ENCODE results near the gene GRM6. TPM values are rescaled to one million over a fixed set of nuclear protein-coding genes. Genes with fewer than 3 reads are reported as not detected.

Gene GRM6
- polyA plus RNA-seq, 2 donors = not detected

DNA sequence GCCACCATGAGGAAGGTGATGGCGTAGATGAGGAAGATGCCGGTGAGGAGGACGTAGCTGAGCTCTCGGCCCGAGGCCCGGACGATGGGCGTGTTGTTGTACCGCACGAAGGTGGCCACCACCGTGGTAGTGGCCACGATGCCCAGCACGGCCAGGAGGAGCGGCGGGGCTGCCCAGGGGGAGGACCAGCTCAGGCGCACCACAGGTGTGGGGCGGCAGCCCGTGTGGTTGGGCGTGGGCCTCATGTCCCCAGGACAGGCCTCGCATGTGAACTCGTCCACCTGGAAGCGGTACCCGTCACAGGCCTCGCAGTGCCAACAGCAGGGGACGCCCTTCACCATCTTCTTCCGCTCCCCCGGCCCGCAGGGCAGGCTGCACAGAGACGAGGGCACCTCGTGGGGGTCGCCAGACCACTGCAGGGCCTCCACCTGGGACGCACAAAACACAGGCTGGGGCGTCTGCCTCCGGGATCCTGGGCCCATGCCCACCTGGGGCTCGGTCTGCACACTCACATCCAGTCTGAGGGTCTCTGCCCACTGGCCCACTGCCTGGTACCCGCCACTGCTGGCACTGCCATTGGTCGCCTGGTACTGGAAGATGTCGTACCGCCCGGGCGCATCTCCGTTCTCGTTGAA, 8.7 kb downstream of the GRM6 start:
- 97% methylated on average over 38 to 43 of the region's 43 CpGs for WGBS, 2 donors
- Histone ChIP-seq H3K4me3 (ENCODE audit: low read depth in 1 of 2, low read length in 2 of 2) (no peak overlapping the region), H3K9me3 (ENCODE audit: control insufficient read depth in 2 of 2, insufficient read depth in 1 of 2, low read depth in 1 of 2, low read length in 1 of 2) (peaks cover 33 to 65% of the 10 kb centered on the region in 2 donors), H3K27me3 (ENCODE audit: control insufficient read depth in 1 of 2, insufficient read depth in 2 of 2, low read length in 2 of 2) (no peaks in the 10 kb centered on the region), H3K27ac (ENCODE audit: low read depth in 2 of 2, low read length in 1 of 2) (no peak overlapping the region), H3K36me3 (ENCODE audit: control insufficient read depth in 2 of 2, insufficient read depth in 2 of 2, low read length in 1 of 2) (no peaks in the 10 kb centered on the region), H3K4me1 (ENCODE audit: control insufficient read depth in 2 of 2, insufficient read depth in 2 of 2, low read length in 1 of 2) (no peaks in the 10 kb centered on the region)

DNA sequence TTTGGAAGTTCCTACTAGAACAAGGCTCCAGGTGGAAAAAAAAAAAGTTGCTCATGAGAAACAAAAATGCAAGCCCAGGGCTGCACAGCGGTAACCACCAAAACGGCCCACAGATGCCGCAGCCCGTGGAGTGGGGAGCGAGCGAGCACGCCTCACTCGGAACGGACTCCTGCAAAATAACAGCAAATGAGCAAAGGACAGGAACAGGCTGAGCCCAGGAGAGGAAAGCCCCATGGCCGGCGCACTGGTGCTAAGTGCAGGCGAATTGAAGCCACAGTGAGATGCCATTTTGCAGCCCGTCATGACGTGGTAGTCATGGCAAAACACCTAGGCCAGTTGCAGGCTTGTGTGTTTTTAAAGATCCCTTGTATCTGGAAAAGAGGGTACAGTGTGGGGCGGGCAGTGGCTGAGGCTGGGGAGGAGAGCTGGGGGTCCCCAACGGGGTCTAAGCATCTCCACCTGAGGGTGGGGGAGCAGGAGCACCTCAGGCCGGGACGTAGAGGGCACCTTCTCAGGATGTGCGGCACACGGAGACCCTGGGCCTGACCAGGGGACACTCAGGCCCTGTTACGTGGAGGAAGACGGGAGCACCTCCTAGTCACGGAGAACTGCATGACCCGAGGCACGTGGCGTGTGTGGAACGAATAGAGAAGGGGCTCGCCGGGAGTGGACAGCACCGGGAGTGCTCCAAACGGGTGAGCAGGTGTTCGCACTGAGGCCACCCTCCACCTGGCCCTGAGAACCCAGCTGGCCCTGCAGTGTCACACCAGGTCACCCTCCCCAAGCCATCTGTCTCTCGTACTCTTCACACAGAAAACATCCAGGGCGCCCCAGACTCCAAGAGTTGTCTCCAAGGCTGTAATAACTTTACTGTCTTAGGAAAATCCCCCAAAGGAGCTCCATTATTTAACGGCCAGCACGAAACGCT, 10.7 kb downstream of the GRM6 start:
- WGBS, 2 donors = 94 to 95% methylated on average over 37 of the region's 37 CpGs
- Histone ChIP-seq H3K9me3 (ENCODE audit: control insufficient read depth in 2 of 2, insufficient read depth in 1 of 2, low read depth in 1 of 2, low read length in 1 of 2) (peaks cover 39 to 65% of the 10 kb centered on the region in 2 donors), H3K36me3 (ENCODE audit: control insufficient read depth in 2 of 2, insufficient read depth in 2 of 2, low read length in 1 of 2) (no peaks in the 10 kb centered on the region), H3K27ac (ENCODE audit: low read depth in 2 of 2, low read length in 1 of 2) (no peak overlapping the region), H3K4me3 (ENCODE audit: low read depth in 1 of 2, low read length in 2 of 2) (no peak overlapping the region), H3K27me3 (ENCODE audit: control insufficient read depth in 1 of 2, insufficient read depth in 2 of 2, low read length in 2 of 2) (no peaks in the 10 kb centered on the region), H3K4me1 (ENCODE audit: control insufficient read depth in 2 of 2, insufficient read depth in 2 of 2, low read length in 1 of 2) (no peaks in the 10 kb centered on the region)

GRCh38 chr5:178983728-178984127, 11.4 kb downstream of the GRM6 start:
- WGBS, 2 donors = 93 to 95% methylated on average over 10 of the region's 10 CpGs
- Histone ChIP-seq H3K27me3 (ENCODE audit: control insufficient read depth in 1 of 2, insufficient read depth in 2 of 2, low read length in 2 of 2) (no peaks in the 10 kb centered on the region), H3K4me3 (ENCODE audit: low read depth in 1 of 2, low read length in 2 of 2) (no peak overlapping the region), H3K4me1 (ENCODE audit: control insufficient read depth in 2 of 2, insufficient read depth in 2 of 2, low read length in 1 of 2) (no peaks in the 10 kb centered on the region), H3K27ac (ENCODE audit: low read depth in 2 of 2, low read length in 1 of 2) (no peak overlapping the region), H3K9me3 (ENCODE audit: control insufficient read depth in 2 of 2, insufficient read depth in 1 of 2, low read depth in 1 of 2, low read length in 1 of 2) (peaks cover 35 to 62% of the 10 kb centered on the region in 2 donors), H3K36me3 (ENCODE audit: control insufficient read depth in 2 of 2, insufficient read depth in 2 of 2, low read length in 1 of 2) (no peaks in the 10 kb centered on the region)

DNA sequence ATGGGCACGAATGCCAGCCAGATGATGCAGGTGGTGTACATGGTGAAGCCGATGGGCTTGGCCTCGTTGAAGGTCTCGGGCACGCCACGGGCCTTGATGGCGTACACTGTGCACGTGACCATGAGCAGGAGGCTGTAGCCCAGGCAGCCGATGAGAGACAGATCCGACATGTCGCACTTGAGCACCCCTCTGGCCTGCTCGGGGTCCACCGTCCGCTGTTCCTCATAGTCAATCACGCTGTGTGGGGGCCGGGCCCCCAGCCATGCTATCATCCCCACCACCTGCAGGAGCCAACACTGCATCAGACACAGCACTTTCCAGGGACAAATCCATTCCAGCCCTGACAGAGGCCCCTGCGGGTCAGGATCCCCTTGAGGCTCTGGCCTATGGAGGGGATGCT, 12.2 kb downstream of the GRM6 start:
- Histone ChIP-seq H3K9me3 (ENCODE audit: control insufficient read depth in 2 of 2, insufficient read depth in 1 of 2, low read depth in 1 of 2, low read length in 1 of 2) (peaks cover 30 to 60% of the 10 kb centered on the region in 2 donors), H3K36me3 (ENCODE audit: control insufficient read depth in 2 of 2, insufficient read depth in 2 of 2, low read length in 1 of 2) (no peaks in the 10 kb centered on the region), H3K27me3 (ENCODE audit: control insufficient read depth in 1 of 2, insufficient read depth in 2 of 2, low read length in 2 of 2) (no peaks in the 10 kb centered on the region), H3K4me3 (ENCODE audit: low read depth in 1 of 2, low read length in 2 of 2) (peak overlapping the region in 1 of 2 donors; percentile 6), H3K4me1 (ENCODE audit: control insufficient read depth in 2 of 2, insufficient read depth in 2 of 2, low read length in 1 of 2) (no peaks in the 10 kb centered on the region), H3K27ac (ENCODE audit: low read depth in 2 of 2, low read length in 1 of 2) (no peak overlapping the region)
- 93 to 96% methylated on average over 17 of the region's 17 CpGs for WGBS, 2 donors

- 94 to 96% methylated on average over 15 of the region's 15 CpGs for WGBS, 2 donors
- H3K9me3 ChIP-seq (ENCODE audit: control insufficient read depth in 2 of 2, insufficient read depth in 1 of 2, low read depth in 1 of 2, low read length in 1 of 2) = peaks cover 32 to 59% of the 10 kb centered on the region in 2 donors
- H3K36me3 ChIP-seq (ENCODE audit: control insufficient read depth in 2 of 2, insufficient read depth in 2 of 2, low read length in 1 of 2) = no peaks in the 10 kb centered on the region
- no peak overlapping the region for H3K27ac ChIP-seq (ENCODE audit: low read depth in 2 of 2, low read length in 1 of 2)
- H3K4me3 ChIP-seq (ENCODE audit: low read depth in 1 of 2, low read length in 2 of 2) = no peak overlapping the region
- no peaks in the 10 kb centered on the region for H3K27me3 ChIP-seq (ENCODE audit: control insufficient read depth in 1 of 2, insufficient read depth in 2 of 2, low read length in 2 of 2)
- no peaks in the 10 kb centered on the region for H3K4me1 ChIP-seq (ENCODE audit: control insufficient read depth in 2 of 2, insufficient read depth in 2 of 2, low read length in 1 of 2)
These were observed 13.7 kb downstream of the GRM6 start for GRCh38 chr5:178981381-178981780.

- H3K36me3 ChIP-seq (ENCODE audit: control insufficient read depth in 2 of 2, insufficient read depth in 2 of 2, low read length in 1 of 2) = peaks cover 2 to 3% of the 10 kb centered on the region in 2 donors
- peaks cover 35 to 43% of the 10 kb centered on the region in 2 donors for H3K9me3 ChIP-seq (ENCODE audit: control insufficient read depth in 2 of 2, insufficient read depth in 1 of 2, low read depth in 1 of 2, low read length in 1 of 2)
- WGBS, 2 donors = 95 to 98% methylated on average over 5 of the region's 5 CpGs
- H3K27me3 ChIP-seq (ENCODE audit: control insufficient read depth in 1 of 2, insufficient read depth in 2 of 2, low read length in 2 of 2) = no peaks in the 10 kb centered on the region
- no peak overlapping the region for H3K27ac ChIP-seq (ENCODE audit: low read depth in 2 of 2, low read length in 1 of 2)
- no peak overlapping the region for H3K4me3 ChIP-seq (ENCODE audit: low read depth in 1 of 2, low read length in 2 of 2)
- no peaks in the 10 kb centered on the region for H3K4me1 ChIP-seq (ENCODE audit: control insufficient read depth in 2 of 2, insufficient read depth in 2 of 2, low read length in 1 of 2)
These were observed 29.6 kb downstream of the GRM6 start for GRCh38 chr5:178965465-178966055.

- WGBS, 2 donors = 6% methylated on average over 23 of the region's 23 CpGs
- Histone ChIP-seq H3K36me3 (ENCODE audit: control insufficient read depth in 2 of 2, insufficient read depth in 2 of 2, low read length in 1 of 2) (peaks cover 0 to 5% of the 10 kb centered on the region in 2 donors), H3K27ac (ENCODE audit: low read depth in 2 of 2, low read length in 1 of 2) (no peak overlapping the region), H3K27me3 (ENCODE audit: control insufficient read depth in 1 of 2, insufficient read depth in 2 of 2, low read length in 2 of 2) (no peaks in the 10 kb centered on the region), H3K4me1 (ENCODE audit: control insufficient read depth in 2 of 2, insufficient read depth in 2 of 2, low read length in 1 of 2) (peaks cover 0 to 11% of the 10 kb centered on the region in 2 donors), H3K4me3 (ENCODE audit: low read depth in 1 of 2, low read length in 2 of 2) (peak overlapping the region; percentile 55 to 68), H3K9me3 (ENCODE audit: control insufficient read depth in 2 of 2, insufficient read depth in 1 of 2, low read depth in 1 of 2, low read length in 1 of 2) (peaks cover 0 to 53% of the 10 kb centered on the region in 2 donors)
These were observed 53.8 kb downstream of the GRM6 start for GRCh38 chr5:178941361-178941760.

GRCh38 chr5:178940569-178941360, 54.4 kb downstream of the GRM6 start, which contains the start of gene ZNF454:
TSS of gene ZNF454 (plus strand) at chr5:178941198. CDS start at chr5:178942792, 1,594 bp downstream.
- Histone ChIP-seq H3K4me3 (ENCODE audit: low read depth in 1 of 2, low read length in 2 of 2) (peak within 1 kb of the TSS; percentile 55 to 68), H3K36me3 (ENCODE audit: control insufficient read depth in 2 of 2, insufficient read depth in 2 of 2, low read length in 1 of 2) (peaks cover 0 to 4% of the 10 kb centered on the region in 2 donors), H3K27me3 (ENCODE audit: control insufficient read depth in 1 of 2, insufficient read depth in 2 of 2, low read length in 2 of 2) (no peaks in the 10 kb centered on the region), H3K27ac (ENCODE audit: low read depth in 2 of 2, low read length in 1 of 2) (peak within 1 kb of the TSS; percentile 59 to 62), H3K9me3 (ENCODE audit: control insufficient read depth in 2 of 2, insufficient read depth in 1 of 2, low read depth in 1 of 2, low read length in 1 of 2) (peaks cover 0 to 51% of the 10 kb centered on the region in 2 donors), H3K4me1 (ENCODE audit: control insufficient read depth in 2 of 2, insufficient read depth in 2 of 2, low read length in 1 of 2) (peaks cover 0 to 11% of the 10 kb centered on the region in 2 donors)
- 6% methylated on average over 69 of the region's 69 CpGs for WGBS, 2 donors

Measured in esophagus (tissue), 2 donors.